Panc1 (cell line): ENCODE data around the gene RNF169. TPM values are rescaled to one million over a fixed set of nuclear protein-coding genes. Genes with fewer than 3 reads are reported as not detected.

Source experiments
- ATAC-seq: fragments of 200-7000 bp; cut with Tn5 transposase; 2 replicates; pipeline ENCODE4 v1.9.1; 2020; ENCODE audit warnings: mild to moderate bottlenecking, moderate library complexity
- Bru-seq: library from RNA; stranded (reverse); fragments of 400-500 nt; gene quantifications from one replicate; lab custom pipeline; 2021; lab: Mats Ljungman, UMichigan
- BruChase-seq, 2 experiments: library from RNA; stranded (reverse); fragments of 400-500 nt; gene quantifications; one replicate each; lab custom pipeline; 2021; lab: Mats Ljungman, UMichigan
- BruUV-seq: library from RNA; stranded (reverse); fragments of 400-500 nt; replicated peaks from 2 replicates; lab custom pipeline; 2021; lab: Mats Ljungman, UMichigan
- CTCF ChIA-PET: fragments of 300-600 bp; sonication (Branson Sonifier 250); formaldehyde crosslinking; loops from one replicate; lab custom pipeline; 2022; ENCODE audit warnings: antibody characterized with exemption; lab: Charles Lee
- POLR2A ChIA-PET: fragments of 300-600 bp; sonication (Branson Sonifier 250); formaldehyde crosslinking; loops from one replicate; lab custom pipeline; 2022; ENCODE audit warnings: antibody characterized with exemption; lab: Charles Lee
- DNase-seq: peaks from one replicate; pipeline ENCODE4 v3.0.0-alpha.2; 2010; ENCODE audit warnings: low read depth, low spot score
- H3K27ac ChIP-seq: 2 replicates; pipeline ENCODE4 v1.5.1; 2011; ENCODE audit warnings: mild to moderate bottlenecking, low read length, inconsistent platforms
- H3K27me3 ChIP-seq: fragments of 200-500 bp; sonication (Bioruptor generic); 2 replicates; pipeline ENCODE4 v1.6.0; 2014; ENCODE audit warnings: low read length, inconsistent platforms; ENCODE audit not compliant: control insufficient read depth, insufficient read depth
- H3K36me3 ChIP-seq: fragments of 200-500 bp; sonication (Bioruptor generic); 2 replicates; pipeline ENCODE4 v1.5.1; 2014; ENCODE audit warnings: inconsistent platforms, mild to moderate bottlenecking, low read length, moderate library complexity; ENCODE audit not compliant: control insufficient read depth, insufficient read depth
- H3K4me1 ChIP-seq: 2 replicates; pipeline ENCODE4 v1.5.1; 2011; ENCODE audit warnings: inconsistent platforms, mild to moderate bottlenecking, low read length, moderate library complexity; ENCODE audit not compliant: control insufficient read depth, insufficient read depth
- H3K4me3 ChIP-seq, 2 experiments: 2 replicates each; pipeline ENCODE4 v1.5.1; 2011 to 2012; ENCODE audit warnings: low read depth in 2 of 2, low read length in 2 of 2, mild to moderate bottlenecking in 2 of 2, inconsistent platforms in 1 of 2, moderate library complexity in 1 of 2
- H3K9me3 ChIP-seq: fragments of 200-500 bp; sonication (Bioruptor generic); 2 replicates; pipeline ENCODE4 v1.5.1; 2014; ENCODE audit warnings: low read depth, mild to moderate bottlenecking, inconsistent platforms, low read length, moderate library complexity; ENCODE audit not compliant: control insufficient read depth, insufficient read depth
- POLR2AphosphoS5 ChIP-seq: IDR thresholded peaks from 2 replicates; pipeline ENCODE4 v1.6.1; 2012; ENCODE audit warnings: mild to moderate bottlenecking, low read depth, low read length, moderate library complexity
- SIN3A ChIP-seq: IDR thresholded peaks from 2 replicates; pipeline ENCODE4 v1.6.1; 2012; ENCODE audit warnings: low read depth, mild to moderate bottlenecking, low read length, moderate library complexity, borderline replicate concordance; ENCODE audit not compliant: insufficient read depth
- TCF7L2 ChIP-seq: IDR thresholded peaks from 2 replicates; pipeline ENCODE4 v1.6.1; 2011; ENCODE audit warnings: mild to moderate bottlenecking, low read depth, low read length, inconsistent platforms
- in situ Hi-C: cut with HindIII; loops from 2 replicates; pipeline ENCODE4 v1.10.0; 2016; ENCODE audit warnings: low sequenced_read_pairs, low pct_unique_long_range_greater_than_20kb
- intact Hi-C: fragments of 100-400 bp; cut with micrococcal nuclease; formaldehyde crosslinking; loops from one replicate; pipeline ENCODE4 v1.10.0; 2022; ENCODE audit not compliant: unreplicated experiment
- long read RNA-seq: library from polyadenylated mRNA; unstranded; transcript quantifications from one replicate; pipeline ENCODE4 v2.0.0, GENCODE V29; 2021; ENCODE audit not compliant: unreplicated experiment
- polyA plus RNA-seq: library from polyadenylated mRNA; unstranded; fragments of >200 nt; gene quantifications from one replicate; pipeline ENCODE4 v1.2.1, GENCODE V29; 2012; ENCODE audit warnings: missing spikeins; ENCODE audit not compliant: insufficient read length
- total RNA-seq: library from RNA; stranded (reverse); gene quantifications from one replicate; pipeline ENCODE4 v1.2.1, GENCODE V29; 2021; ENCODE audit not compliant: unreplicated experiment
- TF ChIP-seq, protein P1 (sequence below), 2 experiments: IDR thresholded peaks; 2 replicates each; pipeline ENCODE4 v1.6.1; 2011 to 2012; ENCODE audit warnings: low read depth in 2 of 2, control low read depth in 1 of 2, low read length in 1 of 2, mild to moderate bottlenecking in 1 of 2, moderate library complexity in 1 of 2; ENCODE audit not compliant: insufficient read depth in 1 of 2
- TF ChIP-seq, protein P2 (sequence below): fragments of 450-650 bp; IDR thresholded peaks from 2 replicates; pipeline ENCODE4 v1.5.1; 2017; ENCODE audit warnings: mild to moderate bottlenecking

The RNF169 gene, protein sequence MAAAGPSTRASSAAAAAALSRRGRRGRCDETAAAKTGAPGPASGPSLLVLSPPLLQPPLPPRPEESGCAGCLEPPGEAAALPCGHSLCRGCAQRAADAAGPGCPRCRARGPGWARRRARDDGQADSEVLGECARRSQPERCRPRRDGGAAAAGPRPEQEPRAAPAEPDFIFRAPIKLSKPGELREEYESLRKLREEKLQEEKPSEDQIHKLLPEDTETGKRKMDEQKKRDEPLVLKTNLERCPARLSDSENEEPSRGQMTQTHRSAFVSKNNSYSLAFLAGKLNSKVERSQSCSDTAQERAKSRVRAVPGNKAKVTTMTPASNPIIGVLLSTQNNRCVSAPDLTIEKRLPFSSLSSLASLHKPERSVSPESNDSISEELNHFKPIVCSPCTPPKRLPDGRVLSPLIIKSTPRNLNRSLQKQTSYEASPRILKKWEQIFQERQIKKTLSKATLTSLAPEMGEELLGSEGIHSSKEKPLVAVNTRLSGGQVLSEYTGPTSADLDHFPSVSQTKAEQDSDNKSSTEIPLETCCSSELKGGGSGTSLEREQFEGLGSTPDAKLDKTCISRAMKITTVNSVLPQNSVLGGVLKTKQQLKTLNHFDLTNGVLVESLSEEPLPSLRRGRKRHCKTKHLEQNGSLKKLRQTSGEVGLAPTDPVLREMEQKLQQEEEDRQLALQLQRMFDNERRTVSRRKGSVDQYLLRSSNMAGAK
- total RNA-seq: 23.6 TPM
- polyA plus RNA-seq: 11.1 TPM
- Bru-seq, nascent RNA: percentile 94 among the genes with signal in this experiment
- percentile 91 among the genes with signal in this experiment for BruChase-seq, experiment 1, labeled RNA remaining after a 2-hour chase
- percentile 85 among the genes with signal in this experiment for BruChase-seq, experiment 2, labeled RNA remaining after a 6-hour chase
- long read RNA-seq, full-length matches to known transcripts: 5 of 37 reads
- long read RNA-seq, partial matches to known transcripts: 3 of 37 reads
- long read RNA-seq, other reads (novel, unspliced or antisense): 29 of 37 reads

GRCh38 chr11:74748211-74749126 lies at the start of gene RNF169:
RNF169 (plus strand) TSS chr11:74748849; CDS start chr11:74748881, 32 bp downstream.
- peak; percentile 86 for TF ChIP-seq POLR2AphosphoS5
- TF ChIP-seq, protein P1, sequence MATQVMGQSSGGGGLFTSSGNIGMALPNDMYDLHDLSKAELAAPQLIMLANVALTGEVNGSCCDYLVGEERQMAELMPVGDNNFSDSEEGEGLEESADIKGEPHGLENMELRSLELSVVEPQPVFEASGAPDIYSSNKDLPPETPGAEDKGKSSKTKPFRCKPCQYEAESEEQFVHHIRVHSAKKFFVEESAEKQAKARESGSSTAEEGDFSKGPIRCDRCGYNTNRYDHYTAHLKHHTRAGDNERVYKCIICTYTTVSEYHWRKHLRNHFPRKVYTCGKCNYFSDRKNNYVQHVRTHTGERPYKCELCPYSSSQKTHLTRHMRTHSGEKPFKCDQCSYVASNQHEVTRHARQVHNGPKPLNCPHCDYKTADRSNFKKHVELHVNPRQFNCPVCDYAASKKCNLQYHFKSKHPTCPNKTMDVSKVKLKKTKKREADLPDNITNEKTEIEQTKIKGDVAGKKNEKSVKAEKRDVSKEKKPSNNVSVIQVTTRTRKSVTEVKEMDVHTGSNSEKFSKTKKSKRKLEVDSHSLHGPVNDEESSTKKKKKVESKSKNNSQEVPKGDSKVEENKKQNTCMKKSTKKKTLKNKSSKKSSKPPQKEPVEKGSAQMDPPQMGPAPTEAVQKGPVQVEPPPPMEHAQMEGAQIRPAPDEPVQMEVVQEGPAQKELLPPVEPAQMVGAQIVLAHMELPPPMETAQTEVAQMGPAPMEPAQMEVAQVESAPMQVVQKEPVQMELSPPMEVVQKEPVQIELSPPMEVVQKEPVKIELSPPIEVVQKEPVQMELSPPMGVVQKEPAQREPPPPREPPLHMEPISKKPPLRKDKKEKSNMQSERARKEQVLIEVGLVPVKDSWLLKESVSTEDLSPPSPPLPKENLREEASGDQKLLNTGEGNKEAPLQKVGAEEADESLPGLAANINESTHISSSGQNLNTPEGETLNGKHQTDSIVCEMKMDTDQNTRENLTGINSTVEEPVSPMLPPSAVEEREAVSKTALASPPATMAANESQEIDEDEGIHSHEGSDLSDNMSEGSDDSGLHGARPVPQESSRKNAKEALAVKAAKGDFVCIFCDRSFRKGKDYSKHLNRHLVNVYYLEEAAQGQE (IDR thresholded peaks at IDR 0.05; ENCODE audit: insufficient read depth in 1 of 2, low read depth in 2 of 2, low read length in 1 of 2): no peak
- TSS peak; percentile 67 for BruUV-seq
- intact Hi-C loops: no loop called here

DNA sequence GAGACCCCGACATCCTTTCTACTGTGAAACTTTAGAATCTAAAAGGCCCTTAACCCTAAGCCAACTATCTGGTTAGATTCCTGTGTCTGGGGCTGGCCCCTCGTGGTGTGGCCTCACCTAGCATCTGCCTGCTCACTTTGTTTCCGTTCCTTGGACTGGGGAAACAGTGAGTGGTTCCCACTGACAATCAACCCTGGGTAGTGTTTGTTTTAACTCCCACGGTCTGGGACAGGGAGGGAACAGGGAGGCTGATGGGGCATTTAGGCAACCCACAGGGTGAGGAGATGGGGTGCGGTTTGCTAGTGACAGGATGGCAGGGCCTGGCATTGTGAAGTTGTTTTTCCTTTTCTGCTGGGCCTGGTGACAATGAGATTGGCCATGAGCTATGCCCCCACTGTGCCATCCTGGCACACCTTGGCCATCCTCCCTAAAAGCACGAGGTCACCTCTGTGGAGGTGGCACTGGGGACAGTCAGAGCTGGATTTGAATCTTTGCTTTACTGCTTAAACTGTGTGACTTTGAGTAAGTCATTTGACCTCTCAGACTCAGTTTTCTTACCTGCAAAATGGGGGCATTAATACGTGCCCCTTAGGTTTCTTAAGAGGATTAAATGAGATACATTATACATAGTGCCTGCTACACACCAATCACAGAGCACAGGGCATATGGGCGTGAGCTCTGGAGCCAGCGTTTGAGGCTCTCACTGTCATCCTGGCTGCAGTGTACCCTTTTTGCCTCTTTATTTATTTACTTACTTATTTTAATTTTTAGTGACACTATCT lies 48.8 kb upstream of the RNF169 start:
- no peak for ATAC-seq
- TF ChIP-seq, protein P2, sequence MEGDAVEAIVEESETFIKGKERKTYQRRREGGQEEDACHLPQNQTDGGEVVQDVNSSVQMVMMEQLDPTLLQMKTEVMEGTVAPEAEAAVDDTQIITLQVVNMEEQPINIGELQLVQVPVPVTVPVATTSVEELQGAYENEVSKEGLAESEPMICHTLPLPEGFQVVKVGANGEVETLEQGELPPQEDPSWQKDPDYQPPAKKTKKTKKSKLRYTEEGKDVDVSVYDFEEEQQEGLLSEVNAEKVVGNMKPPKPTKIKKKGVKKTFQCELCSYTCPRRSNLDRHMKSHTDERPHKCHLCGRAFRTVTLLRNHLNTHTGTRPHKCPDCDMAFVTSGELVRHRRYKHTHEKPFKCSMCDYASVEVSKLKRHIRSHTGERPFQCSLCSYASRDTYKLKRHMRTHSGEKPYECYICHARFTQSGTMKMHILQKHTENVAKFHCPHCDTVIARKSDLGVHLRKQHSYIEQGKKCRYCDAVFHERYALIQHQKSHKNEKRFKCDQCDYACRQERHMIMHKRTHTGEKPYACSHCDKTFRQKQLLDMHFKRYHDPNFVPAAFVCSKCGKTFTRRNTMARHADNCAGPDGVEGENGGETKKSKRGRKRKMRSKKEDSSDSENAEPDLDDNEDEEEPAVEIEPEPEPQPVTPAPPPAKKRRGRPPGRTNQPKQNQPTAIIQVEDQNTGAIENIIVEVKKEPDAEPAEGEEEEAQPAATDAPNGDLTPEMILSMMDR: no peak
- TF ChIP-seq TCF7L2: no peak
- TF ChIP-seq POLR2AphosphoS5: no peak
- TF ChIP-seq, protein P1 (IDR thresholded peaks at IDR 0.05; ENCODE audit: insufficient read depth in 1 of 2, low read depth in 2 of 2, low read length in 1 of 2): no peak
- no peak for TF ChIP-seq SIN3A
- no TSS peak for BruUV-seq
- POLR2A ChIA-PET: no interaction called here
- H3K36me3 ChIP-seq: no peaks in the 10 kb centered on the region
- H3K9me3 ChIP-seq: no peaks in the 10 kb centered on the region
- no peak overlapping the region for H3K4me3 ChIP-seq
- intact Hi-C loops: no loop called here
- in situ Hi-C loops: no loop called here
- H3K27ac ChIP-seq: no peak overlapping the region
- no peaks in the 10 kb centered on the region for H3K4me1 ChIP-seq
- no peak for DNase-seq
- no peaks in the 10 kb centered on the region for H3K27me3 ChIP-seq
- CTCF ChIA-PET: interaction anchor here (4.3 kb wide), 1 partner anchor 27 kb away, joined by 70 read pairs; no protein-coding TSS in a partner anchor

More at GRCh38 chr11:74748211-74749126, at the start of gene RNF169:
- H3K9me3 ChIP-seq: no peaks in the 10 kb centered on the region
- no peaks in the 10 kb centered on the region for H3K27me3 ChIP-seq
- H3K4me1 ChIP-seq: peaks cover 14% of the 10 kb centered on the region
- peak within 1 kb of the TSS; percentile 91 for H3K27ac ChIP-seq
- peak; percentile 80 for DNase-seq
- CTCF ChIA-PET: no interaction called here
- peak; percentile 98 for ATAC-seq
- no peaks in the 10 kb centered on the region; the same call in 1 of the 2 replicates for H3K36me3 ChIP-seq
- peak within 1 kb of the TSS; percentile 71 to 95 for H3K4me3 ChIP-seq
- in situ Hi-C loops: no loop called here
- POLR2A ChIA-PET: interaction anchor here (0.6 kb wide), 1 partner anchor 23 kb away, joined by 8 read pairs; no protein-coding TSS in a partner anchor
